H1 (cell line): Measurements from ENCODE around the gene MRPS5. TPM values are rescaled to one million over a fixed set of nuclear protein-coding genes. Genes with fewer than 3 reads are reported as not detected.

Experiments used
- CTCF ChIA-PET: fragments of 300-600 bp; sonication (Branson Sonifier 250); formaldehyde crosslinking; loops from one replicate; lab custom pipeline; 2021; ENCODE audit not compliant: partially characterized antibody; lab: Charles Lee
- POLR2A ChIA-PET: fragments of 300-600 bp; sonication (Branson Sonifier 250); formaldehyde crosslinking; loops from one replicate; lab custom pipeline; 2021; ENCODE audit warnings: inconsistent platforms; ENCODE audit not compliant: partially characterized antibody; lab: Charles Lee
- DNase-seq, 2 experiments: peaks; one replicate each; pipeline versions ENCODE4 v3.0.0 to v3.0.0-alpha.2; 2010 to 2022; ENCODE audit warnings: low spot score in 2 of 2, low read depth in 1 of 2, mixed read lengths in 1 of 2
- FAIRE-seq: peaks from 2 replicates; lab custom pipeline; 2011; peaks lifted over from hg19 to GRCh38; lab: Jason Lieb, UNC
- H2AFZ ChIP-seq: 2 replicates; pipeline ENCODE4 v1.8.1; 2012; ENCODE audit warnings: low read length, inconsistent platforms
- H2AK5ac ChIP-seq: 2 replicates; pipeline ENCODE4 v1.6.1; 2013; ENCODE audit warnings: low read depth, low read length
- H2BK120ac ChIP-seq: replicated peaks from 2 replicates; pipeline ENCODE3; 2013; ENCODE audit warnings: low read depth, low read length, inconsistent platforms
- H2BK12ac ChIP-seq: 2 replicates; pipeline ENCODE4 v1.6.1; 2013; ENCODE audit warnings: low read depth, low read length
- H2BK15ac ChIP-seq: 2 replicates; pipeline ENCODE4 v1.6.1; 2013; ENCODE audit warnings: low read length
- H2BK20ac ChIP-seq: 2 replicates; pipeline ENCODE4 v1.6.1; 2013; ENCODE audit warnings: low read length
- H2BK5ac ChIP-seq: 2 replicates; pipeline ENCODE4 v1.6.1; 2013; ENCODE audit warnings: low read depth, low read length
- H3K14ac ChIP-seq: 2 replicates; pipeline ENCODE4 v1.6.1; 2013; ENCODE audit warnings: inconsistent platforms; ENCODE audit not compliant: insufficient read length
- H3K18ac ChIP-seq: 2 replicates; pipeline ENCODE4 v1.6.1; 2013; ENCODE audit warnings: low read length; ENCODE audit errors: extremely low read depth
- H3K23ac ChIP-seq: 2 replicates; pipeline ENCODE4 v1.6.1; 2013; ENCODE audit warnings: inconsistent platforms; ENCODE audit not compliant: insufficient read length
- H3K23me2 ChIP-seq: 2 replicates; pipeline ENCODE4 v1.6.1; 2013; ENCODE audit warnings: low read depth, low read length
- H3K27ac ChIP-seq: 2 replicates; pipeline ENCODE4 v1.6.1; 2011; ENCODE audit warnings: low read depth, low read length, inconsistent platforms
- H3K27me3 ChIP-seq, 4 experiments: replicated peaks in 1 of 4; 1 replicate in 1 of 4; 2 replicates in 3 of 4; pipeline versions ENCODE4 v1.6.1 to v1.8.1; 2011 to 2013; ENCODE audit warnings: low read length in 3 of 4, mild to moderate bottlenecking in 3 of 4, inconsistent platforms in 2 of 4, mixed read lengths in 2 of 4, moderate library complexity in 1 of 4; ENCODE audit not compliant: control insufficient read depth in 3 of 4, insufficient read depth in 3 of 4; ENCODE audit errors: extremely low read depth in 1 of 4
- H3K36me3 ChIP-seq, 4 experiments: 2 replicates each; pipeline versions ENCODE4 v1.6.1 to v1.8.1; 2011 to 2013; ENCODE audit warnings: mild to moderate bottlenecking in 4 of 4, low read length in 3 of 4, moderate library complexity in 2 of 4, control low read depth in 1 of 4, inconsistent platforms in 1 of 4; ENCODE audit not compliant: insufficient read depth in 4 of 4, control insufficient read depth in 2 of 4
- H3K4ac ChIP-seq: replicated peaks from 2 replicates; pipeline ENCODE3; 2013; ENCODE audit warnings: low read length, low read depth, mixed read lengths, inconsistent platforms; ENCODE audit not compliant: insufficient read length
- H3K4me1 ChIP-seq, 4 experiments: replicated peaks in 1 of 4; 1 replicate in 1 of 4; 2 replicates in 3 of 4; pipeline versions ENCODE4 v1.6.1 to v1.8.1; 2011 to 2013; ENCODE audit warnings: low read length in 3 of 4, inconsistent platforms in 2 of 4, mixed read lengths in 1 of 4; ENCODE audit not compliant: insufficient read depth in 4 of 4, control insufficient read depth in 3 of 4
- H3K4me2 ChIP-seq, 2 experiments: 2 replicates each; pipeline versions ENCODE4 v1.6.1 to v1.8.1; 2011 to 2013; ENCODE audit warnings: low read depth in 2 of 2, low read length in 2 of 2, control low read depth in 1 of 2, inconsistent platforms in 1 of 2, mild to moderate bottlenecking in 1 of 2; ENCODE audit not compliant: insufficient read depth in 1 of 2
- H3K4me3 ChIP-seq, 4 experiments: fragments of 200-600, 300-600 bp in 1 of 4; sonication (generic), shearing (Covaris generic), sonication (Bioruptor Twin) in 1 of 4; 2 replicates each; pipeline versions ENCODE4 v1.5.1 to v1.8.1; 2011 to 2016; ENCODE audit warnings: low read length in 4 of 4, low read depth in 3 of 4, control low read depth in 2 of 4, inconsistent platforms in 2 of 4, mild to moderate bottlenecking in 2 of 4, mixed read lengths in 1 of 4, moderate library complexity in 1 of 4; ENCODE audit not compliant: insufficient read depth in 2 of 4; ENCODE audit errors: extremely low read depth in 1 of 4
- H3K56ac ChIP-seq: replicated peaks from 2 replicates; pipeline ENCODE3; 2013; ENCODE audit warnings: low read depth, mild to moderate bottlenecking, mixed read lengths, low read length, inconsistent platforms; ENCODE audit not compliant: insufficient read length
- H3K79me1 ChIP-seq: 2 replicates; pipeline ENCODE4 v1.6.1; 2013; ENCODE audit warnings: low read depth, low read length, control low read depth
- H3K79me2 ChIP-seq, 2 experiments: 2 replicates each; pipeline versions ENCODE4 v1.6.1 to v1.8.1; 2012 to 2013; ENCODE audit warnings: low read length in 2 of 2, mild to moderate bottlenecking in 2 of 2, inconsistent platforms in 1 of 2; ENCODE audit not compliant: insufficient read depth in 2 of 2, control insufficient read depth in 1 of 2
- H3K9ac ChIP-seq, 4 experiments: replicated peaks in 1 of 4; 1 replicate in 1 of 4; 2 replicates in 3 of 4; pipeline versions ENCODE4 v1.6.1 to v1.8.1; 2011 to 2013; ENCODE audit warnings: low read depth in 3 of 4, low read length in 3 of 4, control low read depth in 2 of 4, mild to moderate bottlenecking in 2 of 4, moderate library complexity in 2 of 4, inconsistent platforms in 1 of 4; ENCODE audit errors: extremely low read depth in 1 of 4
- H3K9me3 ChIP-seq, 2 experiments: 2 replicates each; pipeline versions ENCODE4 v1.6.1 to v1.8.1; 2012 to 2013; ENCODE audit warnings: mild to moderate bottlenecking in 2 of 2, moderate library complexity in 2 of 2, control low read depth in 1 of 2, inconsistent platforms in 1 of 2, low read depth in 1 of 2, low read length in 1 of 2, mixed read lengths in 1 of 2; ENCODE audit not compliant: insufficient read depth in 2 of 2
- H4K20me1 ChIP-seq, 2 experiments: replicated peaks in 1 of 2; 2 replicates each; pipeline versions ENCODE3 to v1.8.1; 2011 to 2013; ENCODE audit warnings: inconsistent platforms in 2 of 2, low read length in 2 of 2, mild to moderate bottlenecking in 1 of 2; ENCODE audit not compliant: insufficient read depth in 2 of 2, control insufficient read depth in 1 of 2
- H4K5ac ChIP-seq: 2 replicates; pipeline ENCODE4 v1.6.1; 2013; ENCODE audit warnings: low read length, low read depth, mixed read lengths, inconsistent platforms; ENCODE audit not compliant: insufficient read length
- H4K8ac ChIP-seq: 2 replicates; pipeline ENCODE4 v1.8.0; 2013; ENCODE audit warnings: mild to moderate bottlenecking, moderate library complexity, low read length, inconsistent platforms; ENCODE audit not compliant: insufficient read depth; ENCODE audit errors: extremely low read depth
- H4K91ac ChIP-seq: replicated peaks from 2 replicates; pipeline ENCODE3; 2013; ENCODE audit warnings: low read length, mixed read lengths, inconsistent platforms; ENCODE audit not compliant: insufficient read length
- BACH1 ChIP-seq: IDR thresholded peaks from 2 replicates; pipeline ENCODE4 v1.6.1; 2012; ENCODE audit warnings: low read length, improper control_type of control experiment
- CREB1 ChIP-seq: IDR thresholded peaks from 2 replicates; pipeline ENCODE4 v1.6.1; 2012; ENCODE audit warnings: inconsistent platforms
- GABPA ChIP-seq: IDR thresholded peaks from 2 replicates; pipeline ENCODE4 v1.6.1; 2011; ENCODE audit warnings: mild to moderate bottlenecking, low read length, moderate library complexity, borderline replicate concordance; ENCODE audit not compliant: insufficient read depth
- NRF1 ChIP-seq: IDR thresholded peaks from 2 replicates; pipeline ENCODE4 v1.6.1; 2011; ENCODE audit warnings: mild to moderate bottlenecking, low read depth, low read length, improper control_type of control experiment
- POU5F1 ChIP-seq: IDR thresholded peaks from 2 replicates; pipeline ENCODE4 v1.6.1; 2011; ENCODE audit warnings: low read depth, mild to moderate bottlenecking, low read length, moderate library complexity
- TAF7 ChIP-seq: optimal IDR thresholded peaks from 2 replicates; pipeline ENCODE3; 2011; ENCODE audit warnings: low read depth, mild to moderate bottlenecking, inconsistent platforms, low read length, moderate library complexity, borderline replicate concordance
- TBP ChIP-seq: IDR thresholded peaks from 2 replicates; pipeline ENCODE4 v1.6.1; 2011; ENCODE audit warnings: low read depth, low read length, improper control_type of control experiment
- YY1 ChIP-seq: IDR thresholded peaks from 2 replicates; pipeline ENCODE4 v1.6.1; 2011; ENCODE audit warnings: low read depth, mild to moderate bottlenecking, low read length
- WGBS, 2 experiments: shearing (Covaris generic) in 1 of 2; methylation state at CpG; one replicate each; pipeline versions ENCODE4 v1.1.6 to v1.1.7; 2013 to 2015; ENCODE audit warnings: low lambda C conversion rate in 2 of 2, mixed read lengths in 2 of 2, inconsistent platforms in 1 of 2, low coverage in 1 of 2, missing lambda C conversion rate in 1 of 2; ENCODE audit not compliant: insufficient replicate concordance in 2 of 2, insufficient coverage in 1 of 2, insufficient read length in 1 of 2; ENCODE audit errors: extremely low coverage in 1 of 2, missing lambda C conversion rate in 1 of 2; 5-methylcytosine and 5-hydroxymethylcytosine counted together
- polyA plus RNA-seq, 7 experiments: library from polyadenylated mRNA; depleted of rRNA in 3 of 7; stranded (reverse) in 5 of 7; unstranded in 2 of 7; fragments of >200 nt in 5 of 7; fragments of 200-250 nt in 2 of 7; gene quantifications; 1 replicate in 5 of 7; 2 replicates in 1 of 7; 4 replicates in 1 of 7; pipeline versions ENCODE4 v1.2.1 to v1.2.3, GENCODE V29; 2011 to 2013; ENCODE audit warnings: missing spikeins in 2 of 7, mixed read lengths in 2 of 7
- total RNA-seq: library from RNA; stranded (reverse); fragmentation: NEBNext Ultra II Directional; extraction: Animal tissue kit (Norgen Biotek cat#: 25700); gene quantifications from 2 replicates; pipeline ENCODE4 v1.2.1, GENCODE V29; 2021
- TF ChIP-seq, protein P1 (sequence below): IDR thresholded peaks from 2 replicates; pipeline ENCODE4 v1.6.1; 2012; ENCODE audit warnings: inconsistent platforms

The MRPS5 gene
- total and polyA plus RNA-seq, 2 of the 8 experiments (the other 6 are each of a cell fraction or from before 2014, with no cell fraction given) = 36.7 to 53.0 TPM

DNA sequence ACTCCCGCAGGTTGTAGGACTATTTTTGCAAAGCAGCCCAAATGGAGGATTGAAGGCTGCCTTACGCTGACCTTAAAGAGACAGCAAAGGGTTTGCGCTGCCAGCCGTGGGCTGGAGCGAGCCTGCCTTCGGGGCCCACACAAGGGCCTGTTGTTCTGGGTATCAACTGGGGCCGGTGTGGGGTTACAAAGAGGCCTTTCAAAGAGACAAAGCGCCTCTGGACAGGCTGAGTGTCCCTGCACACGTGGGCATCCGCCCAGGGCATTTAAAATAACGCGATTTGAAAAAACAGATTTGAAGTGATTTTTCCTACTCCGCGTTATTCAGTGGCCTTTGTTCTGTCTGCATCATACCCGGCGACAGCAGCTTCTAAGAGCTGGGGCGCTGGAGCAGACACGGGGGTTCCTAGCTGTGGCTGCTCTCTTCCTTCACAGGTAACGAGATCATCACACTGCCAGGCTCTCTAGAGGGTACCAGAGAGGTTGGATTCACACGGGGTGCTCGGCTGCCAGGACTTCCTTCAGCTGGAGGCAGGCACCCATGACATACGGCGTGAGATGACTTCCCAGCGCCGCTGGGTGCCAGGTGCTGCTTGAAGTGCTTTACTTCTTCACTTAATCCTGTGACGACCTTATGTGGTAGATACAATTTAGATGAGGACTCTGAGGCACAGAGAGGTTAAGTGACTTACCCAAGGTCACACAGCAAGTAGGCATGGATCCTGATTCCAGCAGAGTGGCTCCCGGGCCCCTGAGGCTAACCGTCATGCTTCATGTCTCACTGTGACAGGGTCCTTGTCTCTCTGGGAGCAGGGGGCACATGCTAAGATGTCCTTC is 63.9 kb downstream of the MRPS5 start:
- CTCF ChIA-PET = no interaction called here
- H3K23me2 ChIP-seq = no peaks in the 10 kb centered on the region
- no peak overlapping the region for H2BK12ac ChIP-seq

More for the DNA sequence above, 63.9 kb downstream of the MRPS5 start:
- no peak overlapping the region for H2BK15ac ChIP-seq
- no peak overlapping the region for H3K4me2 ChIP-seq
- DNase-seq = no peak
- no peaks in the 10 kb centered on the region for H3K36me3 ChIP-seq
- no peak overlapping the region for H2BK120ac ChIP-seq
- no peak overlapping the region for H3K23ac ChIP-seq
- POLR2A ChIA-PET = no interaction called here
- H4K5ac ChIP-seq = no peak overlapping the region
- H2AK5ac ChIP-seq = no peak overlapping the region
- no peak overlapping the region for H2BK5ac ChIP-seq
- no peak overlapping the region for H3K56ac ChIP-seq
- H3K27ac ChIP-seq = no peak overlapping the region
- no peak overlapping the region for H3K4me3 ChIP-seq
- no peak overlapping the region for H3K18ac ChIP-seq
- H3K4me1 ChIP-seq = peaks cover 0 to 3% (median 0%) of the 10 kb centered on the region in 4 experiments; a peak in 1 of 7 replicates
- H3K27me3 ChIP-seq = no peaks in the 10 kb centered on the region
- TF ChIP-seq POU5F1 (no peak), TBP (no peak), TAF7 (no peak), NRF1 (no peak), CREB1 (no peak), BACH1 (no peak), YY1 (no peak), GABPA (no peak)
- TF ChIP-seq, protein P1, sequence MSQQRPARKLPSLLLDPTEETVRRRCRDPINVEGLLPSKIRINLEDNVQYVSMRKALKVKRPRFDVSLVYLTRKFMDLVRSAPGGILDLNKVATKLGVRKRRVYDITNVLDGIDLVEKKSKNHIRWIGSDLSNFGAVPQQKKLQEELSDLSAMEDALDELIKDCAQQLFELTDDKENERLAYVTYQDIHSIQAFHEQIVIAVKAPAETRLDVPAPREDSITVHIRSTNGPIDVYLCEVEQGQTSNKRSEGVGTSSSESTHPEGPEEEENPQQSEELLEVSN = no peak
- no peaks in the 10 kb centered on the region for H4K20me1 ChIP-seq
- no peak overlapping the region for H3K9ac ChIP-seq
- peaks cover 71 to 93% of the 10 kb centered on the region in 2 experiments for H3K9me3 ChIP-seq
- H2BK20ac ChIP-seq = no peak overlapping the region
- H3K14ac ChIP-seq = no peak overlapping the region
- H2AFZ ChIP-seq = no peak overlapping the region
- no peak overlapping the region for H4K91ac ChIP-seq
- no peak overlapping the region for H3K4ac ChIP-seq
- H3K79me1 ChIP-seq = no peaks in the 10 kb centered on the region
- H3K79me2 ChIP-seq = no peaks in the 10 kb centered on the region
- H4K8ac ChIP-seq = peak overlapping the region; percentile 71; the same call in 1 of the 2 replicates
- 88% methylated on average over 28 of the region's 28 CpGs; no CpG with 5 or more reads in 1 of the 2 experiments for WGBS, 2 experiments
- no peak for FAIRE-seq
